GM21526 (cell line): ENCODE measurements around the gene PYCR2.
"Not testable (repeated sequence)": the region's sequence is repeated elsewhere in the genome, so short reads cannot be mapped to it uniquely, and the experiment has no call there.

Experiments used
- ATAC-seq: cut with Tn5 transposase; IDR thresholded peaks from one replicate; pipeline ENCODE4 v1.9.1; 2021; ENCODE audit warnings: moderate library complexity; ENCODE audit not compliant: unreplicated experiment, low FRiP score

Gene PYCR2

GRCh38 chr1:225896494-225896893 lies 27.6 kb downstream of the PYCR2 start:
- no peak for ATAC-seq

DNA sequence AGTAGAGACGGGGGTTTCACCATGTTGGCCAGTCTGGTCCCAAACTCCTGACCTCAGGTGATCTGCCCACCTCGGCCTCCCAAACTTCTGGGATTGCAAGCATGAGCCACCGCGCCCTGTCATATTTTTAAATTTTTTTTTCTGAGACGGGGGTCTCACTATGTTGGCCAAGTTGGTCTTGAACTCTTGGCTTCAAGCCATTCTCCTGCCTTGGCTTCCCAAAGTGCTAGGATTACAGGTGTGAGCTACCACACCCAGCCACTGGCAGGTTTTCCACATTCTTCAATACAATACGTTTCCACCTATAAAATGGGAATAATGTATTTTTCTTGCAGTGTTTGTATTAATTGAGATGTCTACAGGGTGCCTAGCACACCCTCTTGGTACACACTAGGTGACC lies 31.7 kb downstream of the PYCR2 start:
- no peak for ATAC-seq

GRCh38 chr1:225891229-225891972 lies 32.6 kb downstream of the PYCR2 start:
- no peak for ATAC-seq

DNA sequence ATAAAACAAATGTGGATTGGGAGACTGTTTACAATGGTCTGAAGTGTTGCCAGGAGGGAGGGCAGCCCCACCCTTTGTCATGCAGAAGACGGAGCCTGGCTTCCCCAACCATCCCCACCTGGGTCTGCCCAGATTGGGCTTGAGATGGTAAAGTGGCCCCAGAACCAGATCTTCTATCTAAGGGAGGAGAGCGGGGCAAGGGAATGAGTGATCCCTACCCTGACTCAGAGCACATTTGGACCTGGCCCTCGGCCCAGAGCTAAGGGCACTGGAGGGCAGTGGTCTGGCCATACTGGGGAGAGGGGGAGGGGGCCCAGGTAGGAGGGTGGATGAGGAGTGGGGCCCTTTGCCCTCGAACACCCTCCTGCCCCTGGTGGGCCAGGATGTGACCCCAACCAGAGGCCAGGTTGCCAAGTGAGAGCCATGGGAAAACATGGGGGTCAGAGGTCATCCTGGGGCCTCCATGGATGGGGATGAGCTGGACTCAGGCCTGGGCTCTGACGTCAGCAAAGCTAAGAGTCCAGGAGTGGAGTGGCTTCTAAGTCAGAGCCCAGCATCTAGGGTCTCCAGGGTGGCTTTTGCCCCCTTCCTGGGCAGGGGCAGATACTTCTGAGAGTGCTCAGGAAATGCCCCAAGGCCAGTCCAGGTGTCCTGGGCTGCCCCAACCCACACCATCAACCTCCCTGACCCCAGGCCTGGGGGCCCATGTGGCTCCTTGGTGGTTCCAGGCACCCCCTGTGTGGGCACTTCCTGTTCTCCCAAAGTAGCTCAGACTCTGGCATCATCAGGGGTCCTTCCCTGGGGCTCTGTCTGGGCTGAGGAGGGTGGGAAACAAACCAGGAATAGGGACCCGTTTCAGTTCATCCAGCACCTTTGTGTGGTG lies 33.5 kb downstream of the PYCR2 start:
- ATAC-seq: no peak

- ATAC-seq: no peak
These were observed 34.3 kb downstream of the PYCR2 start for GRCh38 chr1:225889743-225890142.

DNA sequence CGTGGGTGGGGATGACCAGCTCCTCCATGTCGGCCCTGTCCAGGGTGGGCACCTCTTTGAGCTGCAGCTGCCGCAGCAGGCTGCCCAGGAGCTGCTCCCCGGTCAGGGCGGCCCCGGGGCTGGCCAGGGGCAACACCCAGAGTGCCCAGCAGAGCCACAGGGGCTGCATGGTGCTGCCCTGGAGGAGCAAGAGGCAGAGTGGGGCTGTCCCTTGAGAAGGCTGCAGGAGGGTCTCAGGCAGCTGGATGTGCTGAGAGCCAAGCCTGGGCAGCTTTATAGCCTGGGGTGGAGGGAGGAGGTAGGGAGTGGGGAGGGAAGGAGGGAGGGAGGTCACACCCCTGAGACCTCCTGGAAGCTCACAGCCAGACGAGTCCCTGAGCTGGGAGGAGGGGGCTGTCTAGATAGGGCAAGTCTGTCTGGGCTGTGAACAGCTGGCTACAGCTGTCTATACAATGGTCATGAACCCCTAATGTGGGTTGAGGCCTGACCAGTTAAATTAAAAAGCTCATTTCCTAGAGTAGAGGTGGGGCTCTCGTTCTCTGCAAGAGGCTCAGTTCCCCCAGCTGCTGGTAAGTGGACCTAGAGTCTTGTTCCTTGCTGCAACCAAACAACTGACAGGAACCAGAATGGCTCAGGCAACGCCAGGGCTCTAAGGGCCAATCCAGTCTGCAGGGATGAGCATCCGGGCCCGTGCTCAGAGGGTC lies 35.0 kb downstream of the PYCR2 start, which contains the start of gene LEFTY1:
Gene LEFTY1 (minus strand): TSS at position 249 of the 704 bp plus-strand sequence. CDS start 80 bp downstream, at position 169.
- ATAC-seq: no peak

GRCh38 chr1:225888289-225888897 lies 35.7 kb downstream of the PYCR2 start:
- no peak for ATAC-seq

- not testable (repeated sequence) for ATAC-seq
These were observed 36.3 kb downstream of the PYCR2 start for GRCh38 chr1:225887554-225888288.

GRCh38 chr1:225887030-225887314 lies 37.1 kb downstream of the PYCR2 start:
- ATAC-seq: no peak

GRCh38 chr1:225886159-225887029 lies 37.7 kb downstream of the PYCR2 start:
- ATAC-seq: no peak

DNA sequence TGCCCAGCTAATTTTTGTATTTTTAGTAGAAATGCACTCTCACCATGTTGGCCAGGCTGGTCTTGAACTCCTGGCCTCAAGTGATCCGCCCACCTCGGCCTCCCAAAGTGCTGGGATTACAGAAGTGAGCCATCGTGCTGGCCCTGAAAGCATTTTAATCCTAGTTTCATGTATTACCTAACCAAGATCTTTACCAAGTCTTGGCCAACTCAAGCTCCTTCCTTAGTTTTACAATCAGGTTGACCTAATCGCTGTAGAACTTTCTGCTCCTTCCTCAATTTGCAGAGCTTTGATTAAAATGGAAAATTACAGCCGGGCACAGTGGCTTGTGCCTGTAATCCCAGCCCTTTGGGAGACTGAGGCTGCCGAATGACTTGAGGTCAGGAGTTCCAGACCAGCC lies 38.7 kb downstream of the PYCR2 start:
- no peak for ATAC-seq

GRCh38 chr1:225883616-225884265 lies 40.3 kb downstream of the PYCR2 start:
- ATAC-seq: no peak

GRCh38 chr1:225882694-225883615 lies 41.1 kb downstream of the PYCR2 start:
- ATAC-seq: peak; percentile 30

DNA sequence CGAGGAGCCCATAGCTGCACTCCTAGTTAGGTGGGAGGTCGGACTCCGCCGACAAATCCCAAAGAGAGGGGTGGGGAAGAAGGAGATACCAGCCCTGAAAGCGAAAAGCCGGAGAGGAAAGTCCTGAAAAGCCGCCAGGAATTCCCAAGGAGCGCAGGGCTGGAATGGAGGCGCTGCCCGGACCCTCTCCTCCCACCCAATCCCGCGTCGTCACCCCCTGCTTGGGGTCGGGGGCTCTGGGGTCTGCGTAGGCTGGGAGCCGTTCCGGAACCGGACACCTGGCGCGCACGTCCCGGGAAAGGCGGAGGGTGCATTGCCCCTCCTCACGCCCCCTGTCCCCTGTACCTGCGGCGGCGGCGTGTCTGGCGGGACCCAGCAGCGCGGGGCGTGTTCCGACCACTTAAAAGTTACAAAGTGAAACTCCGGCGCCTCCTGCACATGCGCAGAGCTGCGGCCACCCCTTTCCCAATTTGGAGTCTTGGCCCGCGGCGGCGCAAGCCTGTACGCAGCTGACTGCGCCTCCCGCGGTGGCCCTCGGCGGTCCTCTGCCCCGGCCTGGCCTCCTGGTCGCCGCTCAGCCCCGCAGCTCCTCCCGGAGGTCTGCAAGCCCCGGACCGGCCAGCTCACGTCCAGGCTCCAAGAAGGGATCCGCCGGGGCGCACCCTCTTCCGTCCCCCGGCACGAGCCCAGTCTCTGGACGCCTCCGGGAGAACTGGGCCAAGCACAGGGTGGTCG lies 41.9 kb downstream of the PYCR2 start, which contains the start of gene TMEM63A:
Gene TMEM63A (minus strand): TSS at position 422 of the 735 bp plus-strand sequence. CDS start 4,800 bp downstream, outside the sequence.
- peak; percentile 72 for ATAC-seq

GRCh38 chr1:225881081-225881958 lies 42.7 kb downstream of the PYCR2 start:
- no peak for ATAC-seq

- ATAC-seq: no peak
These were observed 43.4 kb downstream of the PYCR2 start for GRCh38 chr1:225880636-225881035.
